Activated CD4-positive, alpha-beta T cell treated with anti-CD3 and anti-CD28 coated beads, Interleukin-2, amount 50 U/mL, for 4 hours (primary cell): ENCODE results near the gene SIGLECL1.

Experiments used
- DNase-seq, 2 experiments: peaks; one replicate each; pipeline ENCODE4 v3.0.0-alpha.2; 2020

Gene SIGLECL1

GRCh38 chr19:51297406-51297805 is 46.5 kb downstream of the SIGLECL1 start:
- no peak for DNase-seq

DNA sequence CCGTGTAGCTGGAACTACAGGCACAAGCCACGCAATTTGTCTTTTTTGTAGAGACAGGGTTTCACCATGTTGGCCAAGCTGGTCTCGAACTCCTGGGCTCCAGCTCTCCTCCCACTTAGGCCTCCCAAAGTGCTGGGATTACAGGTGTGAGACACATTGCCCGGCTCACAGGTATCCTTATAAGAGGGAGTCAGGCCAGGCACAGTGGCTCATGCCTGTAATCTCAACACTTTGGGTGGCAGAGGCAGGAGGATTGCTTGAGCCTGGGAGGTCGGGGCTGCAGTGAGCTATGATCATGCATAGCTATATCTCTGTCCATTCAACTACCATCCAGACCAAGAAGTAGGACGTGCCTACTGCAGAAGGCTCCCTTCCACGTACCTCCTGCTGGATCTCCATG is 50.4 kb downstream of the SIGLECL1 start:
- DNase-seq, result no peak

- no peak for DNase-seq
Observed at GRCh38 chr19:51305479-51305878, 54.6 kb downstream of the SIGLECL1 start.

DNA sequence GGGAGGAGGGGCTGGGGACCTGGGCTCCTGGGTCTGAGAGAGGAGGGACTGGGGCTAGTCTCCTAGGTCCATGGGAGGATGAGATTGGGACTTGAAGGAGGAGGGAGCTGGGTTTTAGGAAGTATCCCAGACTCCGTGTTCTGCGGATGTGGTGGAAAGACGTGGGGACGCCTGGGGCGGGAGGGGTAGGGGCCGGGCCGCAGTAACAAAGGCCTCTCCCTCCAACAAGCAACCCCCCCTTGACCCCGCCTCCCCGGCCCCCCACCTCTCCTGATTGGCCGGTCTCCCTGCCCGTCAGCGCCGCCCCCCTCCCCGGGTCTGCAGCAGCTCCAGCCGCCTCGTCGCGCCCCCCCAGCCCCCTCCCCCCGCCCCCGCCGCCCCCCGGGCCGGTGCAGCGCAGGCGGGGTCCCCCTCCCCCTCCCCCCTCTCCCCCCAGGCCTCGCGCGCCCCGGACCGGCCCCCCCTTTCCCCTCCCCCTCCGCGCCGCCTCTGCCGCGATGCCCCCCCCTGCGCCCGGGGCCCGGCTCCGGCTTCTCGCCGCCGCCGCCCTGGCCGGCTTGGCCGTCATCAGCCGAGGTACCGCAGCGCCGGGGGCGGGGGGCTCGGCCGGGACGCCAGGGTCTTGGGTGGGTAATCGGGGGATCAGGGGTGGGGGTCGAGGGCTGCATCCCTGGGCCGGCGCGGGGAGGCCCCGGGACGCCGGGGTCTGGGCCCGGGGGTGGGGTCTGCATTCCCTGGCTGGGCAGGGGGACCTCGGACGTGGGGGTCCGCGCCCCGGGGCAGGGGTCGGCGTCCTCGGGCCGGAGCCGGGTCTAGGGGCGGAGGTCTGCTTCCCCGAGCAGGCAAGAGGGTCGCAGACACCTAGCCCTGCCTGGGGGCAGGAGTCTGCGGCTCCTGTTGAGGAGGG is 60.7 kb downstream of the SIGLECL1 start, which contains the start of gene IGLON5:
IGLON5 (plus strand) TSS at position 294 of the 907 bp plus-strand sequence; CDS start at position 498, 204 bp downstream.
- DNase-seq, result no peak

DNA sequence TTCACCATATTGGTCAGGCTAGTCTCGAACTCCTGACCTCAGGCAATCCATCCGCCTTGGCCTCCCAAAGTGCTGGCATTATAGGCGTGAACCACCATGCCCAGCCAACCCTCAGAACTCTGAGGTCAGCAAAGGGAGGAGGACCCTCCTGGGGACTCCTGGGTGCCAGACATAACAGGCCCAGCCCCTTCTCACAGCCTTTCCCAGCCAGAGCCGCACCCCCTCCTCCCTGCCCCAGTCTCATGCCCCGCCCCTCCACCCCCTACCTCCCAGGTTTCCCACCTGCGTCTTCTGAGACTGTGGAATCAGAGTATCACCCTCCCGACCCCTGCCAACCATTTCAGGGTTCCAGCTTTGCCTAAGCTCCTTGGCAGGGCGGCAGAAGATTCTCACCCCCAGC is 65.8 kb downstream of the SIGLECL1 start:
- no peak for DNase-seq

- DNase-seq, result no peak
Observed at GRCh38 chr19:51317376-51317775, 66.5 kb downstream of the SIGLECL1 start.

DNA sequence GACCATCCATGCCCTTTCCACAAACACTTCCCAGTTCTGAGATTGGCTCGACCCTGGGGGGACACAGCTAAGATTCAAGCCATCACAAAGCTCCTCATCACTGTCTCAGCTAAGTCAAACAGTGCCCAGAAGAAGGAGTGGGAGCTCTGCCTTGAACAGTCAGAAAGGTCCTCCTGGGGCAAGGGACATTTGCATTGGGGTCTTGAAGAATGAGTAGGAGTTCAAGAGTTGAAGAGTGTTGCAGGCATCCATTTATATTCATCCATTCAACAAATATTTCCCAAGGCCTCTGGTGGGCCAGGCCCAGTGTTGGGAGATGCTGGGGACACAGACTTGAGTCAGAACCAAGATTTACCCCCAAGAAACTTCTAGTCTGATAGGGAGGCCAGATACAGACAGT is 67.1 kb downstream of the SIGLECL1 start:
- DNase-seq, result no peak
